Activated CD8-positive, alpha-beta memory T cell treated with anti-CD3 and anti-CD28 coated beads for 24 hours (primary cell): ENCODE data around the gene KDM8.

Experiments used
- DNase-seq: peaks from one replicate; pipeline ENCODE4 v3.0.0-alpha.2; 2020

The KDM8 gene

GRCh38 chr16:27218756-27219155 is 15.4 kb downstream of the KDM8 start:
- DNase-seq = no peak

- no peak for DNase-seq
Measured at GRCh38 chr16:27219161-27219560, 15.8 kb downstream of the KDM8 start.

DNA sequence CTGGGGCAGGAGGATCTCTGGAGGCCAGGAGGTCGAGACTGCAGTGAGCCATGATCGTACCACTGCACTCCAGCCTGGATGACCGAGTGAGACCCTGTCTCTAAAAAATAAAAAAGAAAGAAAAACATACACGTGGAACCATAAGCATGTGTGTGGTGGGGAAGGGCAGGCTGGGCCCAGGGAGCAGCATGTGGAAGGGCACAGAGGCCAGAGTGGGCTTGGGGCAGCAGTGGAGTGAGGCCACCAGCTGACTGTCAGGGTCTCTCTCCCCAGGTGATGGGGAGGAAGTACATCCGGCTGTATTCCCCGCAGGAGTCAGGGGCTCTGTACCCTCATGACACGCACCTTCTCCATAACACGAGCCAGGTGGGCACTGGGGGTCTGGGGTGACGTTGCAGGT is 16.8 kb downstream of the KDM8 start:
- DNase-seq = no peak

- DNase-seq = no peak
Measured at GRCh38 chr16:27220527-27220926, 17.2 kb downstream of the KDM8 start.

DNA sequence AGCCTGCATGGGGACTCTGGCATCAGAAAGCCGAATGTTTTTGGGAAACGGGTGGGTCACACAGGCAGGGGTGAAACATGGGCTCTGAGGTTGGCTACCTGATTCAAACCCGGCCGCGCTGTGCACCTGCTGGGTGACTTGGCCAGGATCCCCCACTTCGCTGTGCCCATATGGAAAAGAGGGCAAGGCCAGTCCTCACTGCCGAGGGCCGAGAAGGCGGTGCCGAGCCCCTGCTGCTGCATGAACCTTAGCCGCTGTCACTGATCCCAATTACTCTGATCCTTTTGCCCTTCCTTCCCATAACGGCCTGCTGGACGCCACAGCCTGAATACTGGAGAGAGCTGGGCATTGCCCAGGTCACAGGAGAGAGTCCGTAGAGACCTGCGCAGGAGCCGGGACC is 17.7 kb downstream of the KDM8 start:
- no peak for DNase-seq

DNA sequence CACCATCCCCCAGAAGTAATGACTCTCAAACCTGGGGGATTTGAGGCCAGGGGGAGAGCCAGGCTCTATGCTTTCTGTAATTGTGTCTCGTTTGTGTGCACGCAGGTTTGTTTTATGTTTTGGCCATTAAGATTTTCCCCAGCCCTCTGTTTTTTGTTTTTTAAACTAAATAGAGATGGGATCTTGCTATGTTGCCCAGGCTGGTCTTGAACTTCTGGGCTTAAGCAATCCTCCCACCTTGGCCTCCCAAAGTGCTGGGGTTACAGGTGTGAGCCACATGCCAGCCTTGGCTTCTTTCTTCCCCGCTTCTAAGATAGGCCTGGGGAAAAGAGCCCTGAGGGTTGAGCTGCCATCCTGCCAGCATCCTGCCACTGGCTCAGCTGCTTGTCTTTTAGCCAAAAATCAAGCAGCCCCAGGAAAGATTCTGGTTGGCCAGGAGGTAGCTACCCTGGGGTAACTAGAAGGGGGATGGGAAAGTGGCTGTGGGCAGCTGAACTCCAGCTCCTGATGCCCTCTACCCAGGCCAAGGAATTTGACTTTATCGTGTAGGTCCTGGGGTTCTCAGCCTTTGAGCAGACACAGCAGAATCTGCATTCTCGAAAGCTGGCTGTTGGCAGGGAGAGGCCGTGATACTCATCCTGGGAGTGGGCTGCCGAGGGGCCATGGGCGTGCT is 18.4 kb downstream of the KDM8 start:
- DNase-seq = no peak

DNA sequence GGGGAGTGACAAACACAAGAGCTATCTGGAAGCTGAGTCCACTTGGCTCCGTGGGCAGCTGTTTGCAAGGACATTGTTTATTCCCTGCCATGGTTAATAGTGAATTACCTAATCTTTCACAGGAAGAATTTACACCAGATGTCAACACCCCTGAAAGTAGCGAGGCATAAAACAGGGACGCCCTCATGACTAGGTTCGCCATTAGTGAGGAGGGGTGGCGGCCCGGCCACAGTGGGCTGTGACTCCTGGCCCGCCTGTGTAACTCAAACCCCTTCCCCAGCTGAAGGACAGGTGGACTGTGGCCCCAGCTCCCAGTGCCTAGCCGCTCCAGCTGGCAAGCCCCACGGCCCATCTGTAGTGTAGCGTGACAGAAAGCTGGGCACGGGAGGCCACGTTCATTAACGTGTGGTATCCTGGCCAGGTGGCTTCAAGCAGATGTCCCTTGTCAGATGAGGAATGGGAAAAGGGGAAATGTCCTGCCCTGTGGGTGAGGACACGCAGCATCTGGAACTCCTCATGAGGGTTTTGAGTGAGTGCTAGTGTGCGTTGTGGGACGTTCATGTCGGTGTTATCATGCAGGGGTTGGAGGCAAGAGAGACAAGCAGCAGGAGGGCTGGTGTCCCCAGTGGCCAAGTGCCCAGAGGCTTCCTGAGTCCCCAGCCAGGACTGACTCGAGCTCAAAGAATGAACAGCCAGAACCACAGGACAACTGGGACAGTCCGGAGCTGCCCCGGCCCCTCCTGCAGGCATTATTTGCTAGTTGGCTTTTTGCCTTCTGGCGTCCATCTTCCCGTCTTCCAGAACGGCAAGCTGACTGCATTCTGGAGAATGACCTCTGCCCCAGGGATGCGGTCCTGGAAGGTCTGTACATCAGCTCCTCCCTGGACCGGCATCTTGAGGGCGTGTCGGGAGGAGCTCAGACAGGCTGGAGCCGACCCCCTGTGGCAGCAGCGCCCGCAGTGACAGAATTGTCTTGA is 19.2 kb downstream of the KDM8 start:
- DNase-seq = no peak

DNA sequence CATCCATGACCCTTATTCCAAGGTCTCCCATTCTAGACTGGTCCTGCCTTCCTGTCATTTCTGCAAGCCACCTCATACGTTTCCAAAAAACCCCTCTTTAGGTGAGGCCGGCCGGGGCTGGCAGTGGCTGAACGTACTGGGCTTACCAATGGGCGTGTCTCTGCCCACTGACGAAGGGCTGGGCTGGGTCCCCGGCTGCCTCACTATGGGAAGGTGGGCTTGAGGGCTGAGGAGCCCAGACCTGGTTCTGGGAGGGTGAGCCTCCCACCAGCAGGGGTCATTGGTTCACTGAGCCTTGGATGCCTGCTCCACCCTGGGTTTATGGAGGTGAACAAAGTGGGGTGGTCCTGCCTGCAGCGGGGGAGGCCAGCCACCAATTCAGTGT is 19.9 kb downstream of the KDM8 start:
- no peak for DNase-seq

- no peak for DNase-seq
Measured at GRCh38 chr16:27223701-27224100, 20.4 kb downstream of the KDM8 start.

GRCh38 chr16:27224271-27224737 is 21.0 kb downstream of the KDM8 start:
- DNase-seq = no peak

- no peak for DNase-seq
Measured at GRCh38 chr16:27224741-27225300, 21.5 kb downstream of the KDM8 start.

GRCh38 chr16:27225536-27226360 is 22.4 kb downstream of the KDM8 start:
- DNase-seq = no peak

GRCh38 chr16:27226476-27226875 is 23.1 kb downstream of the KDM8 start:
- no peak for DNase-seq

DNA sequence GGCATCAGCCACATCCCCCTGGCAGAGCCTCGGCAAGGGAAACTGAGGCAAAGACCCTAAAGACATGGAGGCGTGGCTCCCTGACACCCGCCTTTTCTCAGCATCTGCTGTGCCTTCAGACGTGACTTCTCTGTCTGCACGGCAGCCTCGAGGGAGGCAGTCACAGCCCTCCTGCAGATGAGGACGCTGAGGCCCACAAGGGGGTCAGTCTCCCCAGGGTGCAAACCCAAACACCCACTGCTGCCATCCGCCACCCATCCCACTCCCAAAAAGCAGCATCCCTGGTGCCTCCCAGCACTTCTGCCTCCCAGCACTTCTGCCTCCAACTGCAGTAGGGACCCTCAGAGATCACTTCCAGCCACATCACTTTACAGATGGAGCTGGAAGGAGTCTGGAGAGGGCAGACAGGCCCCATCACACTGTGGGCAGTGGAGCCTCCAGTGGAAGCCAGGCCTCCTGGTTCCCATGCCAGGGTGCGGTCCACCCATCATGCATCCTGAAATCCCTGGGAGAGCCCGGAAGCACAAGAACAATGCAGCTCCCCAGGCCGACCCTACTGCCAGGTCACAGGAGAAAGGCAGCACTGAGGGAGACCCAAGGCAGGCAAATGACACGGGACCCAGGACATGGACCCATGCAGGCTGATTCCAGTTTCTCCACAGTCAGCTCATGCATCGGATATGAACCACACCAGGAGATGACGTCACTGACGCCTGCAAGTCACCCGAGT is 23.8 kb downstream of the KDM8 start:
- no peak for DNase-seq

- no peak for DNase-seq
Measured at GRCh38 chr16:27228045-27228444, 24.7 kb downstream of the KDM8 start.

- DNase-seq = no peak
Measured at GRCh38 chr16:27228621-27229501, 25.5 kb downstream of the KDM8 start.

DNA sequence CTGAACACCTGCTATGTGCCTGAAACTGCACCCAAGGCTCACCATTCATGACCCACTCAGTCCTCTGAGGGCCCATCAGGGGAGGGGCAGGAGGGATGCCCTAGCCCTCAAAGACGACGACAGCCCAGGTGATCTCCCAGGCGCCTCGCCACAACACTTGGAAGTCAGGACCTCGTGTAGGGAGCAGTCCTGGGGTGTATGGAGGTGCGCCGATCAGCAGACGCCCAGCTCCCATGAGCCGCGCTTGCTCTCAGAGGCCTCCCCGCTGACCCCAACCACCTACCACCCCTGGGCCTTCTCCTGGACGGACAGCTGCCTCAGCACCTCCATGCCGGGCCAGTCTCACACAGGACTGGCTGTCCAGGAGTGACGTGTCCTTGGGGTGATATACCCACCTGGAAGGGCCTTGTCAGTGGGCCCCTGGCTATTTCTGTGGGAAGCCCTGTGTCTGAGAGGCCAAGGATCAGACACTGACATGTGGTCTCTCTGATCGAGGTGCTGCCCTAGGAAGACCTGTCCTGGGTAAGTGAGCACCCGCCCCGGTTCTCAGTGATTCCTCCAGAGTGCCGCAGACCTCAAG is 26.7 kb downstream of the KDM8 start:
- no peak for DNase-seq

- DNase-seq = peak; percentile 84
Measured at GRCh38 chr16:27230562-27231001, 27.3 kb downstream of the KDM8 start.

GRCh38 chr16:27231692-27232060 is 28.4 kb downstream of the KDM8 start:
- no peak for DNase-seq

DNA sequence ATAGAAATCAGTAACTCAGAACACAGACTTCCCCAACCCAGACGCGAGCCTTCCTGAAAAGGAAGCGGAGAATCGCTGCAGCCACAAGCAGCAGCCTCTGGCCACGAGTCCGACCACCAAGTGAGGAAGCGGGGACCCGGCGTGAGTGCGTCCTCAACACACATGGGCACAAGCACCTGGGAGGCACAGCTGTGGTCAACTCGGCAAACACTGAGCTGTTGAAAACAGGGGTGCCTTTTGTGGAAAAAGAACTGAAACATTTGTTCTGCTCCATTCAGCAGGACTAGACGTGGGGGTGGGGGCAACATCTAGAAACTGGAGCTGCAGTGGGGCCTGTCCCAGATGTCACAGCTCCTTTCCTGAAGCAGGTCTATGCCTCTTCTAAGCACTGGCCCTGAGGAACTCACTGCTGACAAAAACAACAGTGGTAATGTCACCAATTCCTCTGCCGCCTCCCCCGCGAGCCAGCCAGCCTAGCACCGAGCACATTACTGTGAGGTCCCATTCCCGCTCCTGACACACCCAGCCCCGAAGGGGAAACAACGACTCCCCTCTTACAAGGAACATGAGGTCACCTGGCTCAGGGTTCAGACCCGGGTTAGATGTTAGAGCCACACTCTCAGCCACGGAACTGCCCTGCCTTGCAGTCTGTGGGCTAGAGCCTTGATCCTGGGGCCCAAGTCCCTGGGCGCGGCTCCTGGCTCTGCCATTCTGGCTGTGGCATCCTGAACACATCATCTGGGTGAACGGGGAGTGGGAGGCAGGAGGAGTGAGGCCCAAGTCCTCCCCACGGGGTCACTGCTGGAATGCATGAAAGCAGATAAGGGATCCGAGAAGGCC is 29.0 kb downstream of the KDM8 start:
- DNase-seq = peak; percentile 78
